Measurements from ENCODE around the gene ABHD2.
"Not testable (repeated sequence)": the region's sequence is repeated elsewhere in the genome, so short reads cannot be mapped to it uniquely, and the experiment has no call there.

ABHD2 gene

GRCh38 chr15:89099968-89100367 lies 11.7 kb downstream of the ABHD2 start:
- DNase-seq, result no peak

GRCh38 chr15:89101302-89102193 lies 13.3 kb downstream of the ABHD2 start:
- no peak for DNase-seq

- DNase-seq, result no peak
Observed at GRCh38 chr15:89103481-89104171, 15.4 kb downstream of the ABHD2 start.

GRCh38 chr15:89104172-89104564 lies 15.9 kb downstream of the ABHD2 start:
- no peak for DNase-seq

- DNase-seq, result no peak
Observed at GRCh38 chr15:89105147-89105546, 16.9 kb downstream of the ABHD2 start.

- no peak for DNase-seq
Observed at GRCh38 chr15:89106200-89106599, 17.9 kb downstream of the ABHD2 start.

GRCh38 chr15:89107984-89108383 lies 19.7 kb downstream of the ABHD2 start:
- DNase-seq, result no peak

GRCh38 chr15:89108835-89109234 lies 20.6 kb downstream of the ABHD2 start:
- no peak for DNase-seq

- no peak for DNase-seq
Observed at GRCh38 chr15:89109238-89109637, 21.0 kb downstream of the ABHD2 start.

- DNase-seq, result no peak
Observed at GRCh38 chr15:89110060-89110459, 21.8 kb downstream of the ABHD2 start.

GRCh38 chr15:89111352-89111751 lies 23.1 kb downstream of the ABHD2 start:
- no peak for DNase-seq

- no peak for DNase-seq
Observed at GRCh38 chr15:89111961-89112340, 23.7 kb downstream of the ABHD2 start.

GRCh38 chr15:89112341-89112971 lies 24.2 kb downstream of the ABHD2 start:
- no peak for DNase-seq

GRCh38 chr15:89113296-89114024 lies 25.2 kb downstream of the ABHD2 start:
- no peak for DNase-seq

GRCh38 chr15:89114990-89115389 lies 26.7 kb downstream of the ABHD2 start:
- DNase-seq, result no peak

GRCh38 chr15:89115547-89115946 lies 27.3 kb downstream of the ABHD2 start:
- DNase-seq, result no peak

GRCh38 chr15:89116404-89116803 lies 28.1 kb downstream of the ABHD2 start:
- DNase-seq, result no peak

GRCh38 chr15:89117790-89118189 lies 29.5 kb downstream of the ABHD2 start:
- no peak for DNase-seq

GRCh38 chr15:89118481-89118989 lies 30.3 kb downstream of the ABHD2 start:
- no peak for DNase-seq

- no peak for DNase-seq
Observed at GRCh38 chr15:89119489-89120478, 31.5 kb downstream of the ABHD2 start.

- DNase-seq, result not testable (repeated sequence)
Observed at GRCh38 chr15:89120479-89121000, 32.3 kb downstream of the ABHD2 start.
